Activated T-cell treated with anti-CD3 and anti-CD28 coated beads, Interleukin-2, amount 50 U/mL, for 24 hours (primary cell): ENCODE measurements around the gene AFTPH.
"Not testable (repeated sequence)": the region's sequence is repeated elsewhere in the genome, so short reads cannot be mapped to it uniquely, and the experiment has no call there.

Experiments
- DNase-seq: peaks from one replicate; pipeline ENCODE4 v3.0.0-alpha.2; 2020
- H3K27ac Mint-ChIP-seq: 2 replicates; pipeline ENCODE4 v1.8.0; 2020; ENCODE audit warnings: mild to moderate bottlenecking, mixed read lengths
- H3K27me3 Mint-ChIP-seq: 2 replicates; pipeline ENCODE4 v1.8.0; 2020; ENCODE audit warnings: mixed read lengths
- H3K36me3 Mint-ChIP-seq: 2 replicates; pipeline ENCODE4 v1.8.0; 2020; ENCODE audit warnings: low read depth, mixed read lengths
- H3K4me1 Mint-ChIP-seq: 2 replicates; pipeline ENCODE4 v1.8.0; 2020; ENCODE audit warnings: low read depth, mixed read lengths
- H3K4me3 Mint-ChIP-seq: 2 replicates; pipeline ENCODE4 v1.8.0; 2020; ENCODE audit warnings: mild to moderate bottlenecking, moderate library complexity, mixed read lengths
- H3K9me3 Mint-ChIP-seq: 2 replicates; pipeline ENCODE4 v1.8.0; 2020; ENCODE audit warnings: mixed read lengths

Gene AFTPH

GRCh38 chr2:64516651-64517510 is 7.2 kb upstream of the AFTPH start:
- Mint-ChIP-seq H3K36me3 (no peaks in the 10 kb centered on the region), H3K27ac (no peak overlapping the region), H3K27me3 (no peaks in the 10 kb centered on the region), H3K4me3 (no peak overlapping the region), H3K4me1 (no peaks in the 10 kb centered on the region), H3K9me3 (no peaks in the 10 kb centered on the region)
- DNase-seq = no peak

- no peaks in the 10 kb centered on the region for H3K9me3 Mint-ChIP-seq
- no peak overlapping the region for H3K4me3 Mint-ChIP-seq
- H3K27me3 Mint-ChIP-seq = no peaks in the 10 kb centered on the region
- H3K4me1 Mint-ChIP-seq = no peaks in the 10 kb centered on the region
- DNase-seq = no peak
- no peak overlapping the region for H3K27ac Mint-ChIP-seq
- H3K36me3 Mint-ChIP-seq = no peaks in the 10 kb centered on the region
Measured at GRCh38 chr2:64517511-64517884, 6.6 kb upstream of the AFTPH start.

GRCh38 chr2:64522843-64523428 is 1.2 kb upstream of the AFTPH start:
- H3K4me3 Mint-ChIP-seq = peak overlapping the region; percentile 99
- peaks cover 33% of the 10 kb centered on the region for H3K36me3 Mint-ChIP-seq
- H3K27me3 Mint-ChIP-seq = no peaks in the 10 kb centered on the region

GRCh38 chr2:64524604-64525316 is 632 bp downstream of the AFTPH start:
- peaks cover 41% of the 10 kb centered on the region for H3K4me1 Mint-ChIP-seq
- DNase-seq = peak; percentile 68
- peaks cover 42% of the 10 kb centered on the region for H3K36me3 Mint-ChIP-seq
- no peaks in the 10 kb centered on the region for H3K27me3 Mint-ChIP-seq
- H3K4me3 Mint-ChIP-seq = peak overlapping the region; percentile 99
- no peaks in the 10 kb centered on the region for H3K9me3 Mint-ChIP-seq
- peak overlapping the region; percentile 100 for H3K27ac Mint-ChIP-seq

More at GRCh38 chr2:64522843-64523428, 1.2 kb upstream of the AFTPH start:
- Mint-ChIP-seq H3K9me3 (no peaks in the 10 kb centered on the region), H3K27ac (peak overlapping the region; percentile 99), H3K4me1 (peaks cover 28% of the 10 kb centered on the region)
- DNase-seq = peak; percentile 61

GRCh38 chr2:64525317-64525613 is 1.1 kb downstream of the AFTPH start:
- DNase-seq = no peak
- Mint-ChIP-seq H3K27me3 (no peaks in the 10 kb centered on the region), H3K27ac (peak overlapping the region; percentile 100), H3K4me1 (peaks cover 44% of the 10 kb centered on the region), H3K9me3 (no peaks in the 10 kb centered on the region), H3K4me3 (peak overlapping the region; percentile 99), H3K36me3 (peaks cover 45% of the 10 kb centered on the region)

- peaks cover 49% of the 10 kb centered on the region for H3K36me3 Mint-ChIP-seq
- H3K27me3 Mint-ChIP-seq = no peaks in the 10 kb centered on the region
- H3K27ac Mint-ChIP-seq = peak overlapping the region; percentile 100
- no peaks in the 10 kb centered on the region for H3K9me3 Mint-ChIP-seq
- peak overlapping the region; percentile 99 for H3K4me3 Mint-ChIP-seq
- H3K4me1 Mint-ChIP-seq = peaks cover 49% of the 10 kb centered on the region
- DNase-seq = no peak
Measured at GRCh38 chr2:64526034-64526433, 1.9 kb downstream of the AFTPH start.

GRCh38 chr2:64530946-64531345 is 6.8 kb downstream of the AFTPH start:
- Mint-ChIP-seq H3K36me3 (peaks cover 29% of the 10 kb centered on the region), H3K4me1 (peaks cover 79% of the 10 kb centered on the region)
- not testable (repeated sequence) for DNase-seq, H3K4me3 Mint-ChIP-seq, H3K27ac Mint-ChIP-seq, H3K27me3 Mint-ChIP-seq, H3K9me3 Mint-ChIP-seq

GRCh38 chr2:64532030-64532429 is 7.9 kb downstream of the AFTPH start:
- Mint-ChIP-seq H3K4me3 (no peak overlapping the region), H3K27ac (no peak overlapping the region), H3K9me3 (no peaks in the 10 kb centered on the region), H3K4me1 (peaks cover 76% of the 10 kb centered on the region), H3K36me3 (peaks cover 23% of the 10 kb centered on the region), H3K27me3 (no peaks in the 10 kb centered on the region)
- no peak for DNase-seq

GRCh38 chr2:64533882-64534281 is 9.8 kb downstream of the AFTPH start:
- peak overlapping the region; percentile 45 for H3K27ac Mint-ChIP-seq
- peaks cover 78% of the 10 kb centered on the region for H3K4me1 Mint-ChIP-seq
- no peak for DNase-seq
- no peaks in the 10 kb centered on the region for H3K9me3 Mint-ChIP-seq
- no peak overlapping the region for H3K4me3 Mint-ChIP-seq
- no peaks in the 10 kb centered on the region for H3K27me3 Mint-ChIP-seq
- H3K36me3 Mint-ChIP-seq = peaks cover 16% of the 10 kb centered on the region

- peaks cover 78% of the 10 kb centered on the region for H3K4me1 Mint-ChIP-seq
- peaks cover 16% of the 10 kb centered on the region for H3K36me3 Mint-ChIP-seq
- no peaks in the 10 kb centered on the region for H3K27me3 Mint-ChIP-seq
- peak overlapping the region; percentile 4 for H3K4me3 Mint-ChIP-seq
- DNase-seq = no peak
- no peaks in the 10 kb centered on the region for H3K9me3 Mint-ChIP-seq
- H3K27ac Mint-ChIP-seq = peak overlapping the region; percentile 34
Measured at GRCh38 chr2:64534363-64534762, 10.2 kb downstream of the AFTPH start.

- Mint-ChIP-seq H3K27ac (no peak overlapping the region), H3K9me3 (no peaks in the 10 kb centered on the region), H3K4me1 (peaks cover 84% of the 10 kb centered on the region), H3K4me3 (no peak overlapping the region), H3K36me3 (peaks cover 16% of the 10 kb centered on the region), H3K27me3 (no peaks in the 10 kb centered on the region)
- no peak for DNase-seq
Measured at GRCh38 chr2:64535024-64535423, 10.9 kb downstream of the AFTPH start.

- Mint-ChIP-seq H3K36me3 (peaks cover 7% of the 10 kb centered on the region), H3K27me3 (no peaks in the 10 kb centered on the region), H3K27ac (no peak overlapping the region), H3K9me3 (no peaks in the 10 kb centered on the region), H3K4me1 (peaks cover 84% of the 10 kb centered on the region), H3K4me3 (no peak overlapping the region)
- DNase-seq = no peak
Measured at GRCh38 chr2:64537991-64538390, 13.9 kb downstream of the AFTPH start.

- DNase-seq = no peak
- H3K27me3 Mint-ChIP-seq = no peaks in the 10 kb centered on the region
- peaks cover 84% of the 10 kb centered on the region for H3K4me1 Mint-ChIP-seq
- no peak overlapping the region for H3K4me3 Mint-ChIP-seq
- H3K9me3 Mint-ChIP-seq = no peaks in the 10 kb centered on the region
- H3K36me3 Mint-ChIP-seq = peaks cover 7% of the 10 kb centered on the region
- peak overlapping the region; percentile 63 for H3K27ac Mint-ChIP-seq
Measured at GRCh38 chr2:64538764-64539433, 14.8 kb downstream of the AFTPH start.

- DNase-seq = no peak
- Mint-ChIP-seq H3K9me3 (no peaks in the 10 kb centered on the region), H3K27me3 (no peaks in the 10 kb centered on the region), H3K36me3 (peaks cover 7% of the 10 kb centered on the region), H3K4me3 (no peak overlapping the region), H3K27ac (no peak overlapping the region), H3K4me1 (peaks cover 75% of the 10 kb centered on the region)
Measured at GRCh38 chr2:64540615-64541014, 16.5 kb downstream of the AFTPH start.
